Lung (tissue), 12 donors: ENCODE results near the gene KIF4B. TPM values are rescaled to one million over a fixed set of nuclear protein-coding genes. Genes with fewer than 3 reads are reported as not detected.

Source experiments
- ATAC-seq: fragments of 200-7000 bp; cut with Tn5 transposase; one replicate; pipeline ENCODE4 v1.9.1; 2020; ENCODE audit warnings: moderate number of reproducible peaks; ENCODE audit not compliant: insufficient read depth, low FRiP score
- DNase-seq, 3 donors: peaks; one replicate each; pipeline ENCODE4 v3.0.0-alpha.2; 2013 to 2017
- H3K27ac ChIP-seq, 2 donors: one replicate each; pipeline ENCODE4 v1.5.1; 2013; ENCODE audit warnings: mild to moderate bottlenecking in 2 of 2, moderate library complexity in 2 of 2, control low read depth in 1 of 2, inconsistent platforms in 1 of 2, low read depth in 1 of 2, low read length in 1 of 2
- H3K27me3 ChIP-seq, 3 donors: one replicate each; pipeline ENCODE4 v1.5.1; 2013; ENCODE audit warnings: low read length in 2 of 3; ENCODE audit not compliant: control insufficient read depth in 3 of 3, insufficient read depth in 3 of 3
- H3K36me3 ChIP-seq, 4 donors: one replicate each; pipeline ENCODE4 v1.5.1; 2013; ENCODE audit warnings: low read length in 4 of 4, mild to moderate bottlenecking in 1 of 4, moderate library complexity in 1 of 4; ENCODE audit not compliant: control insufficient read depth in 4 of 4, insufficient read depth in 4 of 4
- H3K4me1 ChIP-seq, 5 donors: one replicate each; pipeline ENCODE4 v1.5.1; 2013; ENCODE audit warnings: low read length in 5 of 5, mild to moderate bottlenecking in 2 of 5, moderate library complexity in 1 of 5; ENCODE audit not compliant: control insufficient read depth in 5 of 5, insufficient read depth in 5 of 5
- H3K4me3 ChIP-seq: one replicate; pipeline ENCODE4 v1.5.1; 2013; ENCODE audit warnings: mild to moderate bottlenecking, control low read depth, moderate library complexity
- H3K9ac ChIP-seq, 2 donors: one replicate each; pipeline ENCODE4 v1.5.1; 2013; ENCODE audit warnings: low read length in 2 of 2, control low read depth in 1 of 2; ENCODE audit not compliant: insufficient read depth in 1 of 2
- H3K9me3 ChIP-seq, 4 donors: one replicate each; pipeline ENCODE4 v1.5.1; 2013; ENCODE audit warnings: low read length in 3 of 4, mild to moderate bottlenecking in 1 of 4, moderate library complexity in 1 of 4; ENCODE audit not compliant: control insufficient read depth in 4 of 4, insufficient read depth in 3 of 4
- CTCF ChIP-seq: IDR thresholded peaks from 2 replicates; pipeline ENCODE4 v1.5.1; 2012; ENCODE audit warnings: mild to moderate bottlenecking; ENCODE audit errors: control extremely low read depth, extremely low read depth
- WGBS, 2 donors: extraction: QIAGEN DNeasy Blood & Tissue Kit; methylation state at CpG; one replicate each; pipeline ENCODE4 v1.1.7; 2013; 5-methylcytosine and 5-hydroxymethylcytosine counted together
- polyA plus RNA-seq, 2 donors: library from polyadenylated mRNA; stranded (reverse); fragments of 200-250 nt; gene quantifications; one replicate each; pipeline ENCODE4 v1.2.1, GENCODE V29; 2013
- total RNA-seq, 2 donors: library from RNA; depleted of rRNA in 1 of 2; stranded (reverse); fragments of >200 nt in 1 of 2; gene quantifications; one replicate each; pipeline ENCODE4 v1.2.1, GENCODE V29; 2014 to 2021
- donor health status: control.
- donor health status: control.
- donor health status: Bipolar disorder and iron deficiency.
- donor health status: healthy.
- donor health status: DM: yes; HTN: yes; CAD: no.

The KIF4B gene
- total and polyA plus RNA-seq, 4 donors = 0.01 to 0.02 TPM; not detected in 2

- Histone ChIP-seq H3K27ac (no peak overlapping the region), H3K4me1 (peaks cover 0 to 2% (median 0%) of the 10 kb centered on the region in 5 donors), H3K9me3 (no peaks in the 10 kb centered on the region), H3K36me3 (no peaks in the 10 kb centered on the region), H3K4me3 (no peak overlapping the region), H3K27me3 (peaks cover 0 to 5% (median 0%) of the 10 kb centered on the region in 3 donors), H3K9ac (no peak overlapping the region)
- TF ChIP-seq CTCF = no peak
- no peak for ATAC-seq
- DNase-seq = no peak
- WGBS, 2 donors = 55 to 72% methylated on average over 8 of the region's 8 CpGs
Measured at GRCh38 chr5:154984946-154985516, 28.5 kb upstream of the KIF4B start.

- peak in 2 of 3 donors; percentile 8 to 16 for DNase-seq
- Histone ChIP-seq H3K27me3 (peaks cover 0 to 5% (median 0%) of the 10 kb centered on the region in 3 donors), H3K9ac (no peak overlapping the region), H3K27ac (no peak overlapping the region), H3K4me3 (no peak overlapping the region), H3K36me3 (no peaks in the 10 kb centered on the region), H3K4me1 (peaks cover 0 to 2% (median 0%) of the 10 kb centered on the region in 5 donors), H3K9me3 (no peaks in the 10 kb centered on the region)
- no peak for ATAC-seq
- no peak for TF ChIP-seq CTCF
- WGBS, 2 donors = 67 to 85% methylated on average over 4 of the region's 4 CpGs
Measured at GRCh38 chr5:154986151-154986550, 27.4 kb upstream of the KIF4B start.

GRCh38 chr5:154989626-154990025, 23.9 kb upstream of the KIF4B start:
- Histone ChIP-seq H3K36me3 (no peaks in the 10 kb centered on the region), H3K27me3 (peaks cover 0 to 5% (median 0%) of the 10 kb centered on the region in 3 donors), H3K4me1 (peaks cover 0 to 2% (median 0%) of the 10 kb centered on the region in 5 donors), H3K27ac (no peak overlapping the region), H3K4me3 (no peak overlapping the region), H3K9me3 (no peaks in the 10 kb centered on the region), H3K9ac (no peak overlapping the region)
- WGBS, 2 donors = 33 to 53% methylated on average over 2 of the region's 2 CpGs
- ATAC-seq (no peak), DNase-seq (no peak)
- no peak for TF ChIP-seq CTCF

GRCh38 chr5:154993461-154993860, 20.1 kb upstream of the KIF4B start:
- 47 to 70% methylated on average over 2 of the region's 2 CpGs for WGBS, 2 donors

More at GRCh38 chr5:154993461-154993860, 20.1 kb upstream of the KIF4B start:
- Histone ChIP-seq H3K4me1 (peaks cover 0 to 2% (median 0%) of the 10 kb centered on the region in 5 donors), H3K4me3 (no peak overlapping the region), H3K27ac (no peak overlapping the region), H3K27me3 (no peaks in the 10 kb centered on the region), H3K36me3 (no peaks in the 10 kb centered on the region), H3K9ac (no peak overlapping the region), H3K9me3 (no peaks in the 10 kb centered on the region)
- DNase-seq (no peak), ATAC-seq (no peak)
- no peak for TF ChIP-seq CTCF
